ENCODE data around the gene INPP4B. TPM values are rescaled to one million over a fixed set of nuclear protein-coding genes. Genes with fewer than 3 reads are reported as not detected.
A peak's percentile ranks its signal among the peaks of the same experiment; 100 is the strongest.

INPP4B gene
- total RNA-seq, 1 experiment from 2014 or later = 16.1 TPM

GRCh38 chr4:142474398-142475087 lies 371.6 kb downstream of the INPP4B start:
- DNase-seq (ENCODE audit: low read depth) = peak; percentile 79

- DNase-seq (ENCODE audit: low read depth) = no peak
These were observed 372.2 kb downstream of the INPP4B start for GRCh38 chr4:142473960-142474338.

- DNase-seq (ENCODE audit: low read depth) = no peak
These were observed 372.7 kb downstream of the INPP4B start for GRCh38 chr4:142473218-142473959.

- DNase-seq (ENCODE audit: low read depth) = no peak
These were observed 379.0 kb downstream of the INPP4B start for GRCh38 chr4:142467088-142467487.

- DNase-seq (ENCODE audit: low read depth) = no peak
These were observed 380.6 kb downstream of the INPP4B start for GRCh38 chr4:142465526-142465925.

- DNase-seq (ENCODE audit: low read depth) = peak; percentile 91
These were observed 382.9 kb downstream of the INPP4B start for GRCh38 chr4:142463206-142463605.

GRCh38 chr4:142452161-142452855 lies 393.8 kb downstream of the INPP4B start:
- peak; percentile 47 for DNase-seq (ENCODE audit: low read depth)

- no peak for DNase-seq (ENCODE audit: low read depth)
These were observed 396.2 kb downstream of the INPP4B start for GRCh38 chr4:142449771-142450373.

GRCh38 chr4:142447009-142447408 lies 399.1 kb downstream of the INPP4B start:
- no peak for DNase-seq (ENCODE audit: low read depth)

GRCh38 chr4:142443469-142443868 lies 402.6 kb downstream of the INPP4B start:
- DNase-seq (ENCODE audit: low read depth) = no peak

GRCh38 chr4:142440093-142440492 lies 406.0 kb downstream of the INPP4B start:
- peak; percentile 16 for DNase-seq (ENCODE audit: low read depth)

- DNase-seq (ENCODE audit: low read depth) = no peak
These were observed 410.4 kb downstream of the INPP4B start for GRCh38 chr4:142435599-142436235.

- DNase-seq (ENCODE audit: low read depth) = no peak
These were observed 411.4 kb downstream of the INPP4B start for GRCh38 chr4:142434519-142435224.

GRCh38 chr4:142428715-142429114 lies 417.4 kb downstream of the INPP4B start:
- DNase-seq (ENCODE audit: low read depth) = no peak

- no peak for DNase-seq (ENCODE audit: low read depth)
These were observed 418.6 kb downstream of the INPP4B start for GRCh38 chr4:142427456-142427855.

- DNase-seq (ENCODE audit: low read depth) = no peak
These were observed 422.2 kb downstream of the INPP4B start for GRCh38 chr4:142423861-142424260.

GRCh38 chr4:142420311-142421095 lies 425.6 kb downstream of the INPP4B start:
- no peak for DNase-seq (ENCODE audit: low read depth)

- DNase-seq (ENCODE audit: low read depth) = no peak
These were observed 426.4 kb downstream of the INPP4B start for GRCh38 chr4:142419712-142420111.

- no peak for DNase-seq (ENCODE audit: low read depth)
These were observed 427.4 kb downstream of the INPP4B start for GRCh38 chr4:142418697-142419096.

GRCh38 chr4:142416711-142417275 lies 429.3 kb downstream of the INPP4B start:
- no peak for DNase-seq (ENCODE audit: low read depth)

Measured in M059J (cell line).